ENCODE measurements around the gene SNX30. TPM values are rescaled to one million over a fixed set of nuclear protein-coding genes. Genes with fewer than 3 reads are reported as not detected.

SNX30 gene, protein sequence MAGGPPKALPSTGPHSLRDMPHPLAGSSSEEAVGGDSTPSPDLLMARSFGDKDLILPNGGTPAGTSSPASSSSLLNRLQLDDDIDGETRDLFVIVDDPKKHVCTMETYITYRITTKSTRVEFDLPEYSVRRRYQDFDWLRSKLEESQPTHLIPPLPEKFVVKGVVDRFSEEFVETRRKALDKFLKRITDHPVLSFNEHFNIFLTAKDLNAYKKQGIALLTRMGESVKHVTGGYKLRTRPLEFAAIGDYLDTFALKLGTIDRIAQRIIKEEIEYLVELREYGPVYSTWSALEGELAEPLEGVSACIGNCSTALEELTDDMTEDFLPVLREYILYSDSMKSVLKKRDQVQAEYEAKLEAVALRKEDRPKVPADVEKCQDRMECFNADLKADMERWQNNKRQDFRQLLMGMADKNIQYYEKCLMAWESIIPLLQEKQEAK
- total RNA-seq (2014; rRNA removed; shearing (Covaris generic)): 18.1 and 28.9 TPM in 2 replicates

DNA sequence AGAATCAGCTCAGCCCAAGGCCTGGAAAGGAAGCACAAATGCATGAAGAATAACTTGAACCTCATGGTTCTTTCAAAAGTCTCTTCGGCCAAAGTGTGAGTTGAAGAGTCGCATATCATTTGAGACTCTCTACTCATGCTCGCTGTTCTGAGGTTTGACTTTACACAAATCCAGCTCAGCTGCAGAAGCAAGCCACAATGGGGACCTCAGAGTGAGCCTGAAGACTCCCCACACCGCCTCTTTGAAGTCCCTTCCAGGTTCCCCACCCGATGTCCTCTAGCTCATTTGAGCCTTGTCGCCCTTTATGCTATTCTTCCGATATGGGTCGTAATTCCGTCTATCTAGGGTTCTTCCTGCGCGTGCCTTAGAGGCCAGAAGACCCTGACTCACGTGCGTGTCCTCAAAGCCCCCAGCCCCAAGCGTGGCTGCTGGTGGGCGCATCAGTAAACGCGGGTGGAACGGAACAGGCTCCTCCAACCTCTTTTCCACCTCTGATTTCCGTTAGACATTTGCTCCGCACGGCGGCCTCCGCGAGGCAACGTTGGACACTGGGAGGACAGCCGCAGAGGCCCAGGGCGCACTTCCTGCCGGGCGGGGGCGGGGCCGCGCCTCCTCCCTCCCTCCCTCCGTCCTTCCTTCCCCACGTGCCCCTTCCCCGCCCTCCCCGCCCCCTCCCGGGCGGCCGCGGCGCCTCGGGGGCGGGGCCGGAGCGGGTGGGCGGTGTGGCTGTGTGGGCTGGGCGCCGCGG, at the start of gene SNX30:
Gene SNX30, plus strand, starts transcription at position 745 of the 748 bp plus-strand sequence. CDS start 242 bp downstream, outside the sequence.

DNA sequence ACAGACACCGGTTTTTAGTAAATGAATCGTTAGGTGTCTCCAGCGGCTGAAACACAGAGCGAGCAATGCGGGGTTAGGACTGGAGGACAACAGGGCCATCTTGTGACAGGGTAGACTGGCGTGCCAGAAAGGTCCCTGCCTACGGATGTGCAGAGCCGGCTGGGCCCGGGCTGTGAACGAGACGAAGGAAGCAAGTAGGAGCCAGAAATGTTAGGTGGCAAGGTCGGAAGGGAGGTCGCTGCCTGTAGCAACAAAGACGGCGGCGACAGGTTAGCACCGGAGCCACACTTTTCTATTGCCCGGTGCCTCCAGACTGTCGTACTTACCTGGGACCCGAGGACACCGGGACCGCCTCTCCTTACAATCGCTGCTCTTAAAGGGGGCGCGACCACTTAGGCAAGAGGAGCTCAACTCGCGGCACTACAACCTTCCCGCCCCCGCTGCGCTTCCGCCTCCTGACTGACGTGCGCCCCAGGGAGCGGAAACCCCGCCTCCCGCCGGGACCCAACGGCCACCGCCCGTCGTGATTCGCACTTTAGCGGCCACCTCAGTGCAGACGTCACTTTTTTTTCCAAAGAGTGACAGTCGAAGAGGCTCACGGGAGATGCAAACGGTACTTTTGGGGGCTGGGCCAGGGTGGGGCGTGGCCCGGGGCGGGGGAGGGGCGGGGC, 32.8 kb upstream of the SNX30 start, which contains the start of gene INIP:
Gene INIP, minus strand, starts transcription at position 457 of the 671 bp plus-strand sequence. CDS start 1,632 bp downstream, outside the sequence.

DNA sequence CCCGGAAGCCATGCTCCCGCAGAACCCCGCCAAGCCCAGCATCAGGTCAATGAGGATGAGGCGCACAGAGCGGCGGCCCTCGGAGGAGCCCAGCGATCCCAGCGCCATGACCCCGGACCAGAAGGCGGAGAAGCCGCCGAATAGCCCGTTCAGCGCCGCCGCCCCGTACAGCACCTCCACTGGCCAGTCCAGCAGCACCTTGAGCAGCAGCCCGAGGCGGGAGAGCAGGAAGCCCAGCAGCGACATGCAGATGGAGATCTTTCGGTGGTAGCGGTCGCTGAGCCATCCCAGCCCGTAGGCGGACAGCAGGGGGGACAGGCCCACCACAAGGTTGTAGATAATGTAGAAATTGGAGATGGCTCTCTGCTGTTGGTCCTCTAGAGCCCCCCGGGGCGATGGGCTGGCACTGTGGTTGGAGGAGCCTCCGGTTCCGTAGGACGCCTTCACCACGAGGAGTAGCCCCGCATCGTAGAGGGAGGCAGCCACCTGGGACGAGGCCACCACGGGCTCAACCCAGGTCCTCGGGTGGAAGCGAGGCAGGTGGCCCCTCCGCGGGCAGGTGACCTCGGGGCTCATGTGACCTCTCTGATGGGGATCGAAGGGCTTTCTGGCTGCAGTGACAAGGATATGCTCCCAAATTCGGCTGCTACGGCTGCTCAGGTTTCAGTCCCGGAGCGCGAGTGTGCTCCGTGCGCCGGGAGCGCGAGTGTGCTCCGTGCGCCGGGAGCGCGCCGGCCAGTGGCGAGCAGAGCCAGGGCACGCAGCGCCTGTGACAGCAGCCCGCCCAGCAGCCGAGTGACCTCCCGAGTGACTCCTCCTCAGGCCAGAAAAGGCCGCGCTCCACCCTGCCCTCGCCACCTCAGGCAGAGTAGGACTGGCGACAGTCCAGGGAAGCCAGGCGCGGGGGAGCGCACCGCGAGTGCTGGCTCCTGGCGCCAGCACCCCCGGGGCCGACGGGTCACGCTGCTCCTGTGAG, 139.8 kb downstream of the SNX30 start, which contains the start of gene SLC46A2:
Gene SLC46A2, minus strand, starts transcription at position 771 of the 976 bp plus-strand sequence. Its CDS starts 195 bp downstream, at position 576.

Other genes with a start within 250 kb of the SNX30 start
- 9.2 and 12.9 TPM in 2 replicates for gene INIP, start 32.6 kb upstream of the SNX30 start, total RNA-seq (2014; rRNA removed; shearing (Covaris generic))
- gene SLC46A2, start 140.1 kb downstream of the SNX30 start, total RNA-seq (2014; rRNA removed; shearing (Covaris generic)): not detected in 2 replicates